HepG2 (cell line): ENCODE data around the gene ZFX. TPM values are rescaled to one million over a fixed set of nuclear protein-coding genes. Genes with fewer than 3 reads are reported as not detected.

Experiments
- EP300 ChIP-seq, 3 experiments: sonication (generic) in 1 of 3; formaldehyde crosslinking in 1 of 3; IDR thresholded peaks; 2 replicates each; pipeline versions ENCODE4 v1.5.1 to v1.6.1; 2011 to 2020; ENCODE audit warnings: low read depth in 2 of 3, low read length in 2 of 3, borderline replicate concordance in 1 of 3, improper control_type of control experiment in 1 of 3, mild to moderate bottlenecking in 1 of 3, missing genetic modification reagents in 1 of 3, moderate library complexity in 1 of 3
- GATA4 ChIP-seq: sonication (generic); IDR thresholded peaks from 2 replicates; pipeline ENCODE4 v1.6.1; 2016; ENCODE audit warnings: antibody characterized with exemption, low read depth, borderline replicate concordance
- KDM5B ChIP-seq: sonication (generic); formaldehyde crosslinking; IDR thresholded peaks from 2 replicates; pipeline ENCODE4 v1.4.0; 2020; ENCODE audit warnings: missing genetic modification reagents, mild to moderate bottlenecking, borderline replicate concordance
- NFKBIZ ChIP-seq: IDR thresholded peaks from 2 replicates; pipeline ENCODE4 v1.6.1; 2018; ENCODE audit warnings: missing genetic modification reagents, missing compliant biosample characterization
- NFYC ChIP-seq: IDR thresholded peaks from 2 replicates; pipeline ENCODE4 v1.6.1; 2016; ENCODE audit warnings: missing genetic modification reagents, missing compliant biosample characterization
- POLR2AphosphoS5 ChIP-seq: IDR thresholded peaks from 2 replicates; pipeline ENCODE4 v1.6.1; 2012; ENCODE audit warnings: low read depth, low read length
- RCOR2 ChIP-seq: IDR thresholded peaks from 2 replicates; pipeline ENCODE4 v1.6.1; 2016; ENCODE audit warnings: missing biosample characterization, missing genetic modification reagents
- RXRB ChIP-seq: IDR thresholded peaks from 2 replicates; pipeline ENCODE4 v1.6.1; 2016; ENCODE audit warnings: borderline replicate concordance, missing genetic modification reagents, missing compliant biosample characterization
- ZNF44 ChIP-seq: sonication (generic); formaldehyde crosslinking; IDR thresholded peaks from 2 replicates; pipeline ENCODE4 v1.5.1; 2020; ENCODE audit warnings: mild to moderate bottlenecking, missing genetic modification reagents
- ZNF501 ChIP-seq: sonication (generic); formaldehyde crosslinking; IDR thresholded peaks from 2 replicates; pipeline ENCODE4 v1.5.1; 2020; ENCODE audit warnings: mild to moderate bottlenecking, moderate library complexity, missing genetic modification reagents
- ZNF678 ChIP-seq: sonication (generic); formaldehyde crosslinking; IDR thresholded peaks from 2 replicates; pipeline ENCODE4 v1.4.0; 2020; ENCODE audit warnings: mild to moderate bottlenecking, missing genetic modification reagents
- ZNF792 ChIP-seq: IDR thresholded peaks from 2 replicates; pipeline ENCODE4 v1.6.1; 2016
- polyA plus RNA-seq, 8 experiments: library from polyadenylated mRNA; depleted of rRNA in 3 of 8; stranded (reverse) in 7 of 8; unstranded in 1 of 8; fragments of >200 nt; fragmentation: Illumina TruSeq in 4 of 8; extraction: Trizol in 4 of 8; gene quantifications; 2 replicates each; pipeline versions ENCODE4 v1.2.1 to v1.2.3, GENCODE V29; 2011 to 2016; ENCODE audit warnings: low read depth in 4 of 8, missing spikeins in 1 of 8, mixed read lengths in 1 of 8; ENCODE audit not compliant: insufficient read depth in 1 of 8
- total RNA-seq, 5 experiments: library from RNA; depleted of rRNA; stranded (reverse); fragments of >200 nt; fragmentation: Illumina TruSeq; extraction: Trizol; gene quantifications; 2 replicates each; pipeline ENCODE4 v1.2.3, GENCODE V29; 2016; ENCODE audit warnings: low read depth in 1 of 5
- TF ChIP-seq, protein P1 (sequence below): sonication (generic); formaldehyde crosslinking; IDR thresholded peaks from 2 replicates; pipeline ENCODE4 v1.5.0; 2020; ENCODE audit warnings: mild to moderate bottlenecking, missing genetic modification reagents, borderline replicate concordance
- TF ChIP-seq, protein P2 (sequence below): sonication (generic); formaldehyde crosslinking; IDR thresholded peaks from 2 replicates; pipeline ENCODE4 v1.9.0; 2021; ENCODE audit warnings: missing genetic modification reagents, mild to moderate bottlenecking, borderline replicate concordance
- TF ChIP-seq, protein P3 (sequence below): sonication (generic); formaldehyde crosslinking; IDR thresholded peaks from 2 replicates; pipeline ENCODE4 v1.8.1; 2023; ENCODE audit warnings: mild to moderate bottlenecking, moderate library complexity, missing genetic modification reagents
- TF ChIP-seq, protein P4 (sequence below): sonication (generic); formaldehyde crosslinking; conservative IDR thresholded peaks from 2 replicates; pipeline ENCODE4 v1.8.0; 2022; ENCODE audit warnings: mild to moderate bottlenecking, moderate library complexity, missing genetic modification reagents
- TF ChIP-seq, protein P5 (sequence below): IDR thresholded peaks from 2 replicates; pipeline ENCODE4 v1.6.1; 2016; ENCODE audit warnings: low read depth
- TF ChIP-seq, protein P6 (sequence below): sonication (generic); formaldehyde crosslinking; IDR thresholded peaks from 2 replicates; pipeline ENCODE4 v1.4.0; 2020; ENCODE audit warnings: missing genetic modification reagents

The ZFX gene
- total and polyA plus RNA-seq, 2 of the 13 experiments (the other 11 are each of a cell fraction or from before 2014, with no cell fraction given), result 13.8 to 37.3 TPM

DNA sequence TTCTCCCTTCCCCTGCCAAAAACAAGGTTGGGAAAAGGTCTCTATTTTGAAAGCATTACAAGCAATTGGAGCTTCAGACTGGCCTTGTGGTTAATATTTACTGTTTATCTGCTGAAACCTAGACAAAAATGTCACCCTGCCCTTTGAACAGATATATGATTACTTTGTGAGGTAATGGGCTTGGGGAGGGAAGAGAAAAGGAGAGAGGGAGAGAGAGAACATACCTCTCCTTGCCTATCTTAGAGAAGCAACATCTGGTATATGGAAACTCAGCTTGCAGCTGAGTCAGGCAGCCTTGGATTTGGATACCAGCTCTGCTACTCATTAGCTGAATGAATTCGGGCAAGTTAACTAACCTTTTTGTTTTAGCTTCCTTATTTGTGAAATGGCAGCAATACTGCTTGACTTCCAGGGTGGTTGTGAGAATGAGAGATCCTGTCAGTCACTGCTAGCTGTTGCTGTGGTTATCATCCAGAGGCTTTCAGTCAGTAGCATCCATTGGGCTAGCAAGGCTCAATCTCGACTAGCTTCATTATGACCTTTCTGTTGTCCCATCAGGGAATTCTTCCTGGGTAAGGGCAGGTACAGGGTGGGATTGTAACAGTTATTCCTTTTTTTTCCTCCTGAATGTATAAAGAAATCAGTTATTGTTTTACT lies 41.1 kb downstream of the ZFX start (continued):
- TF ChIP-seq, protein P1, sequence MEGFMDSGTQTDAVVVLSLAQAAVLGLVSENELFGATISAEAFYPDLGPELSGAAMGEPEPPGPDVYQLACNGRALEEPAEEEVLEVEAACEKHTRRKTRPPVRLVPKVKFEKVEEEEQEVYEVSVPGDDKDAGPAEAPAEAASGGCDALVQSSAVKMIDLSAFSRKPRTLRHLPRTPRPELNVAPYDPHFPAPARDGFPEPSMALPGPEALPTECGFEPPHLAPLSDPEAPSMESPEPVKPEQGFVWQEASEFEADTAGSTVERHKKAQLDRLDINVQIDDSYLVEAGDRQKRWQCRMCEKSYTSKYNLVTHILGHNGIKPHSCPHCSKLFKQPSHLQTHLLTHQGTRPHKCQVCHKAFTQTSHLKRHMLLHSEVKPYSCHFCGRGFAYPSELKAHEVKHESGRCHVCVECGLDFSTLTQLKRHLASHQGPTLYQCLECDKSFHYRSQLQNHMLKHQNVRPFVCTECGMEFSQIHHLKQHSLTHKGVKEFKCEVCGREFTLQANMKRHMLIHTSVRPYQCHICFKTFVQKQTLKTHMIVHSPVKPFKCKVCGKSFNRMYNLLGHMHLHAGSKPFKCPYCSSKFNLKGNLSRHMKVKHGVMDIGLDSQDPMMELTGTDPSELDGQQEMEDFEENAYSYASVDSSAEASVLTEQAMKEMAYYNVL (CRISPR knock-in tag), result peak; percentile 80; the same call in 1 of the 2 replicates
- TF ChIP-seq GATA4, result peak; percentile 64; the same call in 1 of the 2 replicates
- TF ChIP-seq RXRB (CRISPR knock-in tag), result peak; percentile 74; the same call in 1 of the 2 replicates
- TF ChIP-seq ZNF501 (CRISPR knock-in tag), result no peak
- TF ChIP-seq, protein P2, sequence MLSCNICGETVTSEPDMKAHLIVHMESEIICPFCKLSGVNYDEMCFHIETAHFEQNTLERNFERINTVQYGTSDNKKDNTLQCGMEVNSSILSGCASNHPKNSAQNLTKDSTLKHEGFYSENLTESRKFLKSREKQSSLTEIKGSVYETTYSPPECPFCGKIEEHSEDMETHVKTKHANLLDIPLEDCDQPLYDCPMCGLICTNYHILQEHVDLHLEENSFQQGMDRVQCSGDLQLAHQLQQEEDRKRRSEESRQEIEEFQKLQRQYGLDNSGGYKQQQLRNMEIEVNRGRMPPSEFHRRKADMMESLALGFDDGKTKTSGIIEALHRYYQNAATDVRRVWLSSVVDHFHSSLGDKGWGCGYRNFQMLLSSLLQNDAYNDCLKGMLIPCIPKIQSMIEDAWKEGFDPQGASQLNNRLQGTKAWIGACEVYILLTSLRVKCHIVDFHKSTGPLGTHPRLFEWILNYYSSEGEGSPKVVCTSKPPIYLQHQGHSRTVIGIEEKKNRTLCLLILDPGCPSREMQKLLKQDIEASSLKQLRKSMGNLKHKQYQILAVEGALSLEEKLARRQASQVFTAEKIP (CRISPR knock-in tag), result no peak
- TF ChIP-seq ZNF792, result 0 out of 2 replicates have a peak, but pooled peaks have one; percentile 24
- no peak for TF ChIP-seq NFYC (CRISPR knock-in tag)
- no peak for TF ChIP-seq KDM5B (CRISPR knock-in tag)
- peak; percentile 88 for TF ChIP-seq POLR2AphosphoS5
- TF ChIP-seq, protein P3, sequence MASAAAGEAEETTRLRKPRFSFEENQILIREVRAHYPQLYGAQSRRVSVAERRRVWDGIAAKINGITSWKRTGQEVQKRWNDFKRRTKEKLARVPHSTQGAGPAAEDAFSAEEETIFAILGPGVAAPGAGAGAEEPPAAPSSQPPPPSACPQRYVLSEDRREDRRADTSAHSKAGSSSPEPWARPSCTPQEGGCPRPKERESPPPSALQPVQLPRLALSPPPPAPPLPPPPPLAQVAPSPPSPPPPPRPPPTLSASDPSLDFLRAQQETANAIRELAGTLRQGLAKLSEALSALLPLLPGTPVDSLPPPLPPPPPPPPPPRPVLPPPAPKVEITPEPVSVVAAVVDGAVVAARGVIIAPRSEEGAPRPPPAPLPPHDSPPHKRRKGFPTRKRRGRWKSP (CRISPR knock-in tag), result no peak
- TF ChIP-seq ZNF678 (CRISPR knock-in tag), result no peak
- TF ChIP-seq, protein P4, sequence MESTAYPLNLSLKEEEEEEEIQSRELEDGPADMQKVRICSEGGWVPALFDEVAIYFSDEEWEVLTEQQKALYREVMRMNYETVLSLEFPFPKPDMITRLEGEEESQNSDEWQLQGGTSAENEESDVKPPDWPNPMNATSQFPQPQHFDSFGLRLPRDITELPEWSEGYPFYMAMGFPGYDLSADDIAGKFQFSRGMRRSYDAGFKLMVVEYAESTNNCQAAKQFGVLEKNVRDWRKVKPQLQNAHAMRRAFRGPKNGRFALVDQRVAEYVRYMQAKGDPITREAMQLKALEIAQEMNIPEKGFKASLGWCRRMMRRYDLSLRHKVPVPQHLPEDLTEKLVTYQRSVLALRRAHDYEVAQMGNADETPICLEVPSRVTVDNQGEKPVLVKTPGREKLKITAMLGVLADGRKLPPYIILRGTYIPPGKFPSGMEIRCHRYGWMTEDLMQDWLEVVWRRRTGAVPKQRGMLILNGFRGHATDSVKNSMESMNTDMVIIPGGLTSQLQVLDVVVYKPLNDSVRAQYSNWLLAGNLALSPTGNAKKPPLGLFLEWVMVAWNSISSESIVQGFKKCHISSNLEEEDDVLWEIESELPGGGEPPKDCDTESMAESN (CRISPR knock-in tag), result no peak
- TF ChIP-seq, protein P5, sequence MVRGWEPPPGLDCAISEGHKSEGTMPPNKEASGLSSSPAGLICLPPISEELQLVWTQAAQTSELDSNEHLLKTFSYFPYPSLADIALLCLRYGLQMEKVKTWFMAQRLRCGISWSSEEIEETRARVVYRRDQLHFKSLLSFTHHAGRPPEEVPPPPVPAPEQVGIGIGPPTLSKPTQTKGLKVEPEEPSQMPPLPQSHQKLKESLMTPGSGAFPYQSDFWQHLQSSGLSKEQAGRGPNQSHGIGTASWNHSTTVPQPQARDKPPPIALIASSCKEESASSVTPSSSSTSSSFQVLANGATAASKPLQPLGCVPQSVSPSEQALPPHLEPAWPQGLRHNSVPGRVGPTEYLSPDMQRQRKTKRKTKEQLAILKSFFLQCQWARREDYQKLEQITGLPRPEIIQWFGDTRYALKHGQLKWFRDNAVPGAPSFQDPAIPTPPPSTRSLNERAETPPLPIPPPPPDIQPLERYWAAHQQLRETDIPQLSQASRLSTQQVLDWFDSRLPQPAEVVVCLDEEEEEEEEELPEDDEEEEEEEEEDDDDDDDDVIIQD, result peak; percentile 46; the same call in 1 of the 2 replicates
- peak in 1 of 2 experiments; percentile 89; a peak in 2 of 4 replicates for TF ChIP-seq EP300 (IDR thresholded peaks at IDR 0.05; ENCODE audit: low read depth in 2 of 2, low read length in 2 of 2)
- peak; percentile 73 for TF ChIP-seq EP300 (CRISPR knock-in tag; IDR thresholded peaks at IDR 0.05; ENCODE audit: borderline replicate concordance)
- no peak for TF ChIP-seq ZNF44 (CRISPR knock-in tag)
- TF ChIP-seq NFKBIZ (CRISPR knock-in tag), result no peak
- TF ChIP-seq, protein P6, sequence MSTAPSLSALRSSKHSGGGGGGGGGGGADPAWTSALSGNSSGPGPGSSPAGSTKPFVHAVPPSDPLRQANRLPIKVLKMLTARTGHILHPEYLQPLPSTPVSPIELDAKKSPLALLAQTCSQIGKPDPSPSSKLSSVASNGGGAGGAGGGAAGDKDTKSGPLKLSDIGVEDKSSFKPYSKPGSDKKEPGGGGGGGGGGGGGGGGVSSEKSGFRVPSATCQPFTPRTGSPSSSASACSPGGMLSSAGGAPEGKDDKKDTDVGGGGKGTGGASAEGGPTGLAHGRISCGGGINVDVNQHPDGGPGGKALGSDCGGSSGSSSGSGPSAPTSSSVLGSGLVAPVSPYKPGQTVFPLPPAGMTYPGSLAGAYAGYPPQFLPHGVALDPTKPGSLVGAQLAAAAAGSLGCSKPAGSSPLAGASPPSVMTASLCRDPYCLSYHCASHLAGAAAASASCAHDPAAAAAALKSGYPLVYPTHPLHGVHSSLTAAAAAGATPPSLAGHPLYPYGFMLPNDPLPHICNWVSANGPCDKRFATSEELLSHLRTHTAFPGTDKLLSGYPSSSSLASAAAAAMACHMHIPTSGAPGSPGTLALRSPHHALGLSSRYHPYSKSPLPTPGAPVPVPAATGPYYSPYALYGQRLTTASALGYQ (CRISPR knock-in tag), result peak; percentile 74
- 0 out of 2 replicates have a peak, but pooled peaks have one; percentile 17 for TF ChIP-seq RCOR2 (CRISPR knock-in tag)
